Glutamatergic neuron (in vitro differentiated cells): ENCODE results near the gene ATP9B. TPM values are rescaled to one million over a fixed set of nuclear protein-coding genes. Genes with fewer than 3 reads are reported as not detected.
A peak's percentile ranks its signal among the peaks of the same experiment; 100 is the strongest.

Experiments
- DNase-seq: peaks from one replicate; pipeline ENCODE4 v3.0.0; 2022
- H3K27ac Mint-ChIP-seq: one replicate; pipeline ENCODE4 v1.8.0; 2020; ENCODE audit warnings: mild to moderate bottlenecking, mixed read lengths, inconsistent platforms; ENCODE audit not compliant: unreplicated experiment
- H3K27me3 Mint-ChIP-seq: one replicate; pipeline ENCODE4 v1.8.0; 2020; ENCODE audit warnings: mild to moderate bottlenecking, moderate library complexity, mixed read lengths, inconsistent platforms; ENCODE audit not compliant: unreplicated experiment
- H3K36me3 Mint-ChIP-seq: one replicate; pipeline ENCODE4 v1.8.0; 2020; ENCODE audit warnings: mild to moderate bottlenecking, mixed read lengths, inconsistent platforms; ENCODE audit not compliant: unreplicated experiment
- H3K4me1 Mint-ChIP-seq: one replicate; pipeline ENCODE4 v1.8.0; 2020; ENCODE audit warnings: mild to moderate bottlenecking, low read depth, mixed read lengths, inconsistent platforms; ENCODE audit not compliant: unreplicated experiment
- H3K4me3 Mint-ChIP-seq: one replicate; pipeline ENCODE4 v1.8.0; 2020; ENCODE audit warnings: mild to moderate bottlenecking, mixed read lengths, inconsistent platforms; ENCODE audit not compliant: unreplicated experiment
- H3K9me3 Mint-ChIP-seq: one replicate; pipeline ENCODE4 v1.8.0; 2020; ENCODE audit warnings: mild to moderate bottlenecking, moderate library complexity, mixed read lengths, inconsistent platforms; ENCODE audit not compliant: unreplicated experiment
- total RNA-seq: library from RNA; stranded (reverse); fragmentation: NEBNext Ultra II Directional; extraction: Animal tissue kit (Norgen Biotek cat#: 25700); gene quantifications from one replicate; pipeline ENCODE4 v1.2.1, GENCODE V29; 2021; ENCODE audit not compliant: unreplicated experiment
- TF ChIP-seq, protein P1 (sequence below): fragments of 200-600 bp; sonication (generic); IDR thresholded peaks from one replicate; pipeline ENCODE4 v1.5.0; 2021; ENCODE audit not compliant: partially characterized antibody, unreplicated experiment

ATP9B gene
- total RNA-seq, 1 donor from 2014 or later = 62.6 TPM

DNA sequence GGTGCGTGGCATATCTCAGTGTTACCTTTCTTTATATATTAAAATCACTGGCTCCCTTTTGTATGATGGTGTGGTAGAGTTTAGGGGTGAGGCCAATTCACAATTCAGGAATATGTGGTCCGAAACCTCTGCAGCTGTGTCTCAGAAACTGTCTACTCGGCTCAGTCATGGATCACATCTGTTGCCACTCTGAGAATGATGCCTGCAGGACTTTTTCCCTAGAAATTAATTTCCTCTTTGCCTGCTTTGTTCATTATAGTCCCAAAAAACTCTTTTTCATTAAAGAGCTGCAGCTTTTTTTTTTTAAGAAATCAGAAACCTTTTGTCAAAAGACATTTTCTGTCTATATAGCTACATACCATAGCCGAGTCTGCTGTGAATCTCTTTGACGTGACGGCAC, 221.7 kb downstream of the ATP9B start:
- H3K27me3 Mint-ChIP-seq = no peaks in the 10 kb centered on the region
- no peak for DNase-seq
- peaks cover 4% of the 10 kb centered on the region for H3K9me3 Mint-ChIP-seq
- no peak overlapping the region for H3K4me3 Mint-ChIP-seq
- no peaks in the 10 kb centered on the region for H3K4me1 Mint-ChIP-seq
- no peak overlapping the region for H3K27ac Mint-ChIP-seq
- H3K36me3 Mint-ChIP-seq = peaks cover 10% of the 10 kb centered on the region
- TF ChIP-seq, protein P1, sequence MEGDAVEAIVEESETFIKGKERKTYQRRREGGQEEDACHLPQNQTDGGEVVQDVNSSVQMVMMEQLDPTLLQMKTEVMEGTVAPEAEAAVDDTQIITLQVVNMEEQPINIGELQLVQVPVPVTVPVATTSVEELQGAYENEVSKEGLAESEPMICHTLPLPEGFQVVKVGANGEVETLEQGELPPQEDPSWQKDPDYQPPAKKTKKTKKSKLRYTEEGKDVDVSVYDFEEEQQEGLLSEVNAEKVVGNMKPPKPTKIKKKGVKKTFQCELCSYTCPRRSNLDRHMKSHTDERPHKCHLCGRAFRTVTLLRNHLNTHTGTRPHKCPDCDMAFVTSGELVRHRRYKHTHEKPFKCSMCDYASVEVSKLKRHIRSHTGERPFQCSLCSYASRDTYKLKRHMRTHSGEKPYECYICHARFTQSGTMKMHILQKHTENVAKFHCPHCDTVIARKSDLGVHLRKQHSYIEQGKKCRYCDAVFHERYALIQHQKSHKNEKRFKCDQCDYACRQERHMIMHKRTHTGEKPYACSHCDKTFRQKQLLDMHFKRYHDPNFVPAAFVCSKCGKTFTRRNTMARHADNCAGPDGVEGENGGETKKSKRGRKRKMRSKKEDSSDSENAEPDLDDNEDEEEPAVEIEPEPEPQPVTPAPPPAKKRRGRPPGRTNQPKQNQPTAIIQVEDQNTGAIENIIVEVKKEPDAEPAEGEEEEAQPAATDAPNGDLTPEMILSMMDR = no peak

DNA sequence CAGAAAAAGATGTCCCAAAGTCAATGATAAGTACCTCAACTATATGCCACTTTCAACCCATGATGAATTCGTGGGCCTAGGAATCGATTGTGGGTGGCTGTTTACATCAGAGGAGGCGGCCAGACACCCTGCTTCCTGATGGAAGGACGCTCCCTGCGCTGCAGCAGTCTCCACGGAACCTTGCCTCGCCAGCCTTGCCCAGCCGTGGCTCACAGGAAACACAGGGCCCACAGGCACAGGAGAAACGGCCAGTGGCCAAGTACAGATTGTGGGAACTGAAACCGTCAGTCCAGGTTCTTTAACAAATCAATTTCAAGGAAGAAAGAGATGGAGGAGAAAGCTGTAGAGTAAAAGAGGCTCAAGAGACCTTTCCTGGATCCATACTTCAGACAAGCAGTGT, 225.0 kb downstream of the ATP9B start:
- H3K4me3 Mint-ChIP-seq = no peak overlapping the region
- H3K27me3 Mint-ChIP-seq = no peaks in the 10 kb centered on the region
- no peak overlapping the region for H3K27ac Mint-ChIP-seq
- peaks cover 7% of the 10 kb centered on the region for H3K9me3 Mint-ChIP-seq
- H3K36me3 Mint-ChIP-seq = peaks cover 10% of the 10 kb centered on the region
- no peak for DNase-seq
- TF ChIP-seq, protein P1 = no peak
- H3K4me1 Mint-ChIP-seq = peaks cover 6% of the 10 kb centered on the region

DNA sequence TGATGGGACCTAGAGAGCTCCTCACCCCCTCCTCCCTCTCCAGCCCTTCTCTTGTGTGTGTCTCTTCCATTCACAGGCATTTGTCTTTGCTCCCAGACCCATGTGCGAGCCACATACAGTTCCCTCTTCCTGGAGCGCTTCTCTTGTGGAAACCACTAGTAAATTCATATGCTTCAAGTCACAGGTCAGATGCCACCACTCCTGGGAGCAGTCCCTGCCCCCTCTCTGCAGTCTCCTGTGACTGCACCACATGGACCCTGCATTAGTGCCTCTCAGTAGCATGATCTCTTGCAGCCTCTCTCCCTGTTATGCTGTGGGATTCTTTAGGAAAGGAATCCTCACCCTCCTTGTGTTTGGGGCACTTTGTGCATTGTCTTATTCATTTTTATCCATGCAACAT, 230.1 kb downstream of the ATP9B start:
- Mint-ChIP-seq H3K27ac (peak overlapping the region; percentile 56), H3K4me3 (no peak overlapping the region), H3K27me3 (peaks cover 2% of the 10 kb centered on the region), H3K4me1 (peaks cover 20% of the 10 kb centered on the region), H3K36me3 (no peaks in the 10 kb centered on the region), H3K9me3 (peaks cover 4% of the 10 kb centered on the region)
- TF ChIP-seq, protein P1 = no peak
- no peak for DNase-seq

DNA sequence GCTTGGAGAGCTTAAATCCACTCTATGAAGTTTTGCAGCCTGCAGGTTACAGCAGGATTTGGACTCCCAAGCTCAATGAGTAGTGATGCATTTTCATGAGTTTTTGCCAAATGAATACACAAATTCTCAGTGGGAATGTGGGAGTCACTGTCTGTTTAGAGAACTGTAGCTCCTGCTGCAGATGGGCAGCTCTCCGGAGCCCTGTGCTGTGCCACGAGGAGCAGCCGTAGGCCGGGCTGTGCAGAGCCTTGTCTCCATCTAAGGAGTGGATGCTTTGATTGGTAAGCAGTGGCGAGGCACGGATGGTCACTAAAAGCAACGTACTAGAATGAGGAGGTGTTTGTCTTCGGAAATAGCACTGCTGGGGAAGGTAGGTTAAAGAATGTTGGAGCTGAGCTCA, 230.5 kb downstream of the ATP9B start:
- H3K27ac Mint-ChIP-seq = no peak overlapping the region

DNA sequence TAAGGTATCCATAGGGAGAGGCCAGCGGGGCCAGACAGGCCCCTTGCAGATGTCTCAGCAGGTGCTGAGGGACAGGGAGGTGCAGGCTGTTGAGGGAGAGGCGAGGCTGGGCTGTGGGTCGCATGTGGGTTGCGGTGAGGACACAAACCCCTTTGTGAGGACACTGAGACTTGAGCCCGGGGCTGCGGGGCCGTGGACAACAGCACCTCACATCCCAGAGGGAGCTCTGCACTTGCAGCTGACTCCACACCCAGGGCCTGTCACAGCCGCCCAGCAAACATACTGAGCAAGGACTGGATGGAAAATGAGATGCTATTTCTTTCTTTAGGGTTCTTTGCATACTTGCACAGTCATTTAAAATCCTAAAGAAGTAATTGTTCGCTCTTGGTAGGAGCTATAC, 231.2 kb downstream of the ATP9B start:
- TF ChIP-seq, protein P1 = no peak
- Mint-ChIP-seq H3K9me3 (peaks cover 4% of the 10 kb centered on the region), H3K4me3 (peak overlapping the region; percentile 4), H3K36me3 (no peaks in the 10 kb centered on the region), H3K4me1 (peaks cover 22% of the 10 kb centered on the region), H3K27me3 (peaks cover 2% of the 10 kb centered on the region), H3K27ac (no peak overlapping the region)
- DNase-seq = no peak

More for the DNA sequence above, 230.5 kb downstream of the ATP9B start:
- Mint-ChIP-seq H3K9me3 (peaks cover 4% of the 10 kb centered on the region), H3K4me1 (peaks cover 22% of the 10 kb centered on the region), H3K36me3 (no peaks in the 10 kb centered on the region), H3K4me3 (peak overlapping the region; percentile 4), H3K27me3 (peaks cover 2% of the 10 kb centered on the region)
- TF ChIP-seq, protein P1 = no peak
- no peak for DNase-seq
